Neural cell (in vitro differentiated cells): ENCODE data around the gene MARCHF6. TPM values are rescaled to one million over a fixed set of nuclear protein-coding genes. Genes with fewer than 3 reads are reported as not detected.
"Not testable (repeated sequence)": the region's sequence is repeated elsewhere in the genome, so short reads cannot be mapped to it uniquely, and the experiment has no call there.

Experiments used
- H2AFZ ChIP-seq: fragments of 200-600, 300-800 bp; sonication (generic), shearing (Covaris generic); 2 replicates; pipeline ENCODE4 v1.6.0; 2014; ENCODE audit warnings: low read depth, mild to moderate bottlenecking, antibody characterized with exemption, low read length, moderate library complexity
- H3F3A ChIP-seq: fragments of 200-600 bp; shearing (Covaris generic); 2 replicates; pipeline ENCODE4 v1.6.1; 2016; ENCODE audit warnings: mild to moderate bottlenecking, moderate library complexity, mixed read lengths, antibody characterized with exemption, low read length; ENCODE audit not compliant: insufficient read depth, poor library complexity, severe bottlenecking
- H3K27ac ChIP-seq: fragments of 200-600, 300-800 bp; sonication (generic), shearing (Covaris generic); 2 replicates; pipeline ENCODE4 v1.5.1; 2014; ENCODE audit warnings: mild to moderate bottlenecking, low read length, moderate library complexity
- H3K27me3 ChIP-seq: fragments of 300-800, 200-600 bp; sonication (generic), shearing (Covaris generic); 2 replicates; pipeline ENCODE4 v1.6.0; 2014; ENCODE audit warnings: mild to moderate bottlenecking, low read depth, low read length, moderate library complexity; ENCODE audit not compliant: insufficient read depth
- H3K36me3 ChIP-seq: fragments of 300-800, 200-600 bp; sonication (generic), shearing (Covaris generic); 2 replicates; pipeline ENCODE4 v1.5.1; 2014; ENCODE audit warnings: mild to moderate bottlenecking, antibody characterized with exemption, low read length, moderate library complexity; ENCODE audit not compliant: insufficient read depth
- H3K4me2 ChIP-seq: fragments of 300-800, 200-600 bp; sonication (generic), shearing (Covaris generic); 2 replicates; pipeline ENCODE4 v1.6.0; 2014; ENCODE audit warnings: mild to moderate bottlenecking, low read length
- H3K4me3 ChIP-seq: fragments of 300-800, 200-600 bp; sonication (generic), shearing (Covaris generic); 2 replicates; pipeline ENCODE4 v1.5.1; 2014; ENCODE audit warnings: mild to moderate bottlenecking, low read length, moderate library complexity
- H3K79me2 ChIP-seq: fragments of 200-600 bp; shearing (Covaris generic); replicated peaks from 2 replicates; pipeline ENCODE4 v1.6.0; 2014; ENCODE audit warnings: mild to moderate bottlenecking, low read length, moderate library complexity; ENCODE audit not compliant: insufficient read depth
- H3K9ac ChIP-seq: fragments of 300-800, 200-600 bp; sonication (generic), shearing (Covaris generic); 2 replicates; pipeline ENCODE4 v1.6.1; 2016; ENCODE audit warnings: mild to moderate bottlenecking, low read length, mixed read lengths
- H3K9me2 ChIP-seq: fragments of 200-600 bp; shearing (Covaris generic); 2 replicates; pipeline ENCODE4 v1.6.1; 2016; ENCODE audit warnings: mild to moderate bottlenecking, low read length, mixed read lengths; ENCODE audit not compliant: insufficient read depth
- H3K9me3 ChIP-seq: fragments of 200-600, 300-800 bp; sonication (generic), shearing (Covaris generic); 2 replicates; pipeline ENCODE4 v1.6.1; 2016; ENCODE audit warnings: mild to moderate bottlenecking, mixed run types, low read length, moderate library complexity, mixed read lengths
- H4K20me1 ChIP-seq: fragments of 200-600 bp; shearing (Covaris generic); 2 replicates; pipeline ENCODE4 v1.6.1; 2016; ENCODE audit warnings: mild to moderate bottlenecking, mixed run types; ENCODE audit not compliant: insufficient read depth
- EP300 ChIP-seq: fragments of 450-650 bp; conservative IDR thresholded peaks from 2 replicates; pipeline ENCODE4 v1.6.1; 2014; ENCODE audit warnings: antibody characterized with exemption, mild to moderate bottlenecking, moderate library complexity; ENCODE audit not compliant: poor library complexity, severe bottlenecking
- EZH2 ChIP-seq: fragments of 200-600, 300-800 bp; shearing (Covaris generic), sonication (generic); IDR thresholded peaks from 2 replicates; pipeline ENCODE4 v1.6.1; 2014; ENCODE audit warnings: antibody characterized with exemption, low read length, borderline replicate concordance, mild to moderate bottlenecking; ENCODE audit not compliant: insufficient read depth, poor library complexity, severe bottlenecking
- MXI1 ChIP-seq: fragments of 450-650 bp; conservative IDR thresholded peaks from 2 replicates; pipeline ENCODE4 v1.6.1; 2014; ENCODE audit warnings: antibody characterized with exemption, mild to moderate bottlenecking; ENCODE audit not compliant: poor library complexity, severe bottlenecking
- POLR2AphosphoS5 ChIP-seq: IDR thresholded peaks from 2 replicates; pipeline ENCODE4 v1.6.1; 2012
- RAD21 ChIP-seq: fragments of 450-650 bp; conservative IDR thresholded peaks from 2 replicates; pipeline ENCODE4 v1.6.1; 2014; ENCODE audit warnings: antibody characterized with exemption, mild to moderate bottlenecking, moderate library complexity
- SMC3 ChIP-seq: fragments of 450-650 bp; conservative IDR thresholded peaks from 2 replicates; pipeline ENCODE4 v1.6.1; 2014; ENCODE audit warnings: antibody characterized with exemption, mild to moderate bottlenecking, moderate library complexity; ENCODE audit not compliant: poor library complexity
- TAF1 ChIP-seq: IDR thresholded peaks from 2 replicates; pipeline ENCODE4 v1.6.1; 2012; ENCODE audit warnings: low read depth
- polyA plus RNA-seq: library from polyadenylated mRNA; depleted of rRNA; stranded (reverse); fragments of >200 nt; gene quantifications from 2 replicates; pipeline ENCODE4 v1.2.3, GENCODE V29; 2014
- TF ChIP-seq, protein P1 (sequence below): fragments of 450-650 bp; IDR thresholded peaks from 2 replicates; pipeline ENCODE4 v1.5.1; 2014; ENCODE audit warnings: antibody characterized with exemption, mild to moderate bottlenecking, moderate library complexity; ENCODE audit not compliant: poor library complexity, severe bottlenecking
- TF ChIP-seq, protein P2 (sequence below): IDR thresholded peaks from 2 replicates; pipeline ENCODE4 v1.6.1; 2012; ENCODE audit warnings: borderline replicate concordance

The MARCHF6 gene
- polyA plus RNA-seq, 1 donor from 2014 or later: 282 TPM

DNA sequence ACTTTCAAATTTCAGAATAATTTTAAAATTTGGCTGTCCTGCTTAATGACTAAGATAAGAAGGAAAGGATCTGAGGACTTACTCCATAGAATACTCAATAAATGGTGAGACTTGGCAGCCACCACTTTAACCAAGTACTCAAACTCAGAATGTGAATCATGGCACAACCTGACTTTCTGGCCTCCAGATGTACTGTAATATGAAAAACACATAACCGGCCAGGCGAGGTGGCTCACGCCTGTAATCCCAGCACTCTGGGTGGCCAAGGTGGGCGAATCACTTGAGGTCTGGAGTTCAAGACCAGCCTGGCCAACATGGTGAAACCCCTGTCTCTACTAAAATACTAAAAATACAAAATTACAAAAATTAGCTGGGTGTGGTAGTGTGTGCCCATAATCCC is 10.0 kb upstream of the MARCHF6 start:
- TF ChIP-seq, protein P1, sequence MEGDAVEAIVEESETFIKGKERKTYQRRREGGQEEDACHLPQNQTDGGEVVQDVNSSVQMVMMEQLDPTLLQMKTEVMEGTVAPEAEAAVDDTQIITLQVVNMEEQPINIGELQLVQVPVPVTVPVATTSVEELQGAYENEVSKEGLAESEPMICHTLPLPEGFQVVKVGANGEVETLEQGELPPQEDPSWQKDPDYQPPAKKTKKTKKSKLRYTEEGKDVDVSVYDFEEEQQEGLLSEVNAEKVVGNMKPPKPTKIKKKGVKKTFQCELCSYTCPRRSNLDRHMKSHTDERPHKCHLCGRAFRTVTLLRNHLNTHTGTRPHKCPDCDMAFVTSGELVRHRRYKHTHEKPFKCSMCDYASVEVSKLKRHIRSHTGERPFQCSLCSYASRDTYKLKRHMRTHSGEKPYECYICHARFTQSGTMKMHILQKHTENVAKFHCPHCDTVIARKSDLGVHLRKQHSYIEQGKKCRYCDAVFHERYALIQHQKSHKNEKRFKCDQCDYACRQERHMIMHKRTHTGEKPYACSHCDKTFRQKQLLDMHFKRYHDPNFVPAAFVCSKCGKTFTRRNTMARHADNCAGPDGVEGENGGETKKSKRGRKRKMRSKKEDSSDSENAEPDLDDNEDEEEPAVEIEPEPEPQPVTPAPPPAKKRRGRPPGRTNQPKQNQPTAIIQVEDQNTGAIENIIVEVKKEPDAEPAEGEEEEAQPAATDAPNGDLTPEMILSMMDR: no peak
- TF ChIP-seq MXI1 (no peak), EP300 (no peak), RAD21 (no peak), POLR2AphosphoS5 (no peak), EZH2 (no peak), SMC3 (no peak), TAF1 (no peak)
- TF ChIP-seq, protein P2, sequence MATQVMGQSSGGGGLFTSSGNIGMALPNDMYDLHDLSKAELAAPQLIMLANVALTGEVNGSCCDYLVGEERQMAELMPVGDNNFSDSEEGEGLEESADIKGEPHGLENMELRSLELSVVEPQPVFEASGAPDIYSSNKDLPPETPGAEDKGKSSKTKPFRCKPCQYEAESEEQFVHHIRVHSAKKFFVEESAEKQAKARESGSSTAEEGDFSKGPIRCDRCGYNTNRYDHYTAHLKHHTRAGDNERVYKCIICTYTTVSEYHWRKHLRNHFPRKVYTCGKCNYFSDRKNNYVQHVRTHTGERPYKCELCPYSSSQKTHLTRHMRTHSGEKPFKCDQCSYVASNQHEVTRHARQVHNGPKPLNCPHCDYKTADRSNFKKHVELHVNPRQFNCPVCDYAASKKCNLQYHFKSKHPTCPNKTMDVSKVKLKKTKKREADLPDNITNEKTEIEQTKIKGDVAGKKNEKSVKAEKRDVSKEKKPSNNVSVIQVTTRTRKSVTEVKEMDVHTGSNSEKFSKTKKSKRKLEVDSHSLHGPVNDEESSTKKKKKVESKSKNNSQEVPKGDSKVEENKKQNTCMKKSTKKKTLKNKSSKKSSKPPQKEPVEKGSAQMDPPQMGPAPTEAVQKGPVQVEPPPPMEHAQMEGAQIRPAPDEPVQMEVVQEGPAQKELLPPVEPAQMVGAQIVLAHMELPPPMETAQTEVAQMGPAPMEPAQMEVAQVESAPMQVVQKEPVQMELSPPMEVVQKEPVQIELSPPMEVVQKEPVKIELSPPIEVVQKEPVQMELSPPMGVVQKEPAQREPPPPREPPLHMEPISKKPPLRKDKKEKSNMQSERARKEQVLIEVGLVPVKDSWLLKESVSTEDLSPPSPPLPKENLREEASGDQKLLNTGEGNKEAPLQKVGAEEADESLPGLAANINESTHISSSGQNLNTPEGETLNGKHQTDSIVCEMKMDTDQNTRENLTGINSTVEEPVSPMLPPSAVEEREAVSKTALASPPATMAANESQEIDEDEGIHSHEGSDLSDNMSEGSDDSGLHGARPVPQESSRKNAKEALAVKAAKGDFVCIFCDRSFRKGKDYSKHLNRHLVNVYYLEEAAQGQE: no peak
- H3K9ac ChIP-seq: no peak overlapping the region
- H3K27ac ChIP-seq: no peak overlapping the region
- H3K4me2 ChIP-seq: no peak overlapping the region
- no peaks in the 10 kb centered on the region for H3K36me3 ChIP-seq
- H2AFZ ChIP-seq: no peak overlapping the region
- H3F3A ChIP-seq: no peaks in the 10 kb centered on the region
- H3K4me3 ChIP-seq: no peak overlapping the region
- H3K27me3 ChIP-seq: no peaks in the 10 kb centered on the region
- no peaks in the 10 kb centered on the region for H3K9me3 ChIP-seq
- no peaks in the 10 kb centered on the region for H3K9me2 ChIP-seq
- H4K20me1 ChIP-seq: no peaks in the 10 kb centered on the region
- no peaks in the 10 kb centered on the region for H3K79me2 ChIP-seq

DNA sequence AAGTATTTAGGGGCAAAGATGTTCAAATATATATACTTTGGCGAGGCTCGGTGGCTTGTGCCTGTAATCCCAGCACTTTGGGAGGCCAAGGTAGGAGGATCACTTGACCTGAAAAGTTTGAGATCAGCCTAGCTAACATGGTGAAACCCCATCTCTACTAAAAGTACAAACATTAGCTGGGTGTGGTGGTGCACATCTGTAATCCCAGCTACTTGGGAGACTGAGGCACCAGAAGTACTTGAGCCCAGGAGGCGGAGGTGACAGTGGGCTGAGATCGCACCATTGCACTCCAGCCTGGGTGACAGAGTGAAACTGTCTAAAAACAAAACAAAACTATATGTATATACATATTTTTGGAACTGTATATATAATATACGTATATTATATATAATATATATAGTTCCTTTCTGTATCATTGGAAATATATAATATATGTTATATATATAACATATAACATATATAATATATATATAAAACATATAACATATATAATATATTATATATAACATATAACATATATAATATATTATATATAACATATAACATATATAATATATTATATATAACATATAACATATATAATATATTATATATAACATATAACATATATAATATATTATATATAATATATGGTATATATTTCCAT is 8.9 kb upstream of the MARCHF6 start:
- H3K79me2 ChIP-seq, H3K9me2 ChIP-seq, H3K4me3 ChIP-seq, H4K20me1 ChIP-seq, H3K9ac ChIP-seq, H3K27ac ChIP-seq, H2AFZ ChIP-seq, H3K4me2 ChIP-seq, H3K27me3 ChIP-seq, H3F3A ChIP-seq, H3K36me3 ChIP-seq, H3K9me3 ChIP-seq: not testable (repeated sequence)

DNA sequence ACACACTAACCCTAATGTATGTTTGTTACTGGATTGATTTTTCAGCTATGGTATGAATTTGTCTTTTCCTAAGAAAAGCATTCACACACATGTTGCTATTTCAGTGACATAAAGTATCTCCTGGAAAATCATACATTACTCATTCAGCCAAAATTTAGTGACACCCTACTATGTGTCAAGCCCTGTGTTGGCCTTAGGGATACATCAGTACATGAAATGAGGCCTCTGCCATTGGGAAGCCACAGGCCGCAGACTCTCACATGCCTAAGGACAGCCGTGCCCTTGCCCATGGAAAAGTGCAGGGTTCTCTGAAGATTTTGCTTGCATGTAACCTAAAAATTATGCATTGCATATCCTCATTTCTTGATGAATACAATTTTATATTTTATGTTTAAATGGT is 5.2 kb upstream of the MARCHF6 start:
- TF ChIP-seq EZH2 (no peak), POLR2AphosphoS5 (no peak), RAD21 (no peak), MXI1 (no peak), EP300 (no peak), TAF1 (no peak), SMC3 (no peak)
- TF ChIP-seq, protein P1: no peak
- TF ChIP-seq, protein P2: no peak
- H3F3A ChIP-seq: peaks cover 5% of the 10 kb centered on the region
- no peaks in the 10 kb centered on the region for H4K20me1 ChIP-seq
- no peak overlapping the region for H3K9ac ChIP-seq
- no peak overlapping the region for H3K4me2 ChIP-seq
- H3K9me2 ChIP-seq: no peaks in the 10 kb centered on the region
- H3K9me3 ChIP-seq: no peaks in the 10 kb centered on the region
- no peak overlapping the region for H3K4me3 ChIP-seq
- H2AFZ ChIP-seq: no peak overlapping the region
- peaks cover 19% of the 10 kb centered on the region for H3K79me2 ChIP-seq
- no peaks in the 10 kb centered on the region for H3K36me3 ChIP-seq
- H3K27ac ChIP-seq: no peak overlapping the region
- no peaks in the 10 kb centered on the region for H3K27me3 ChIP-seq
